ENCODE measurements around the gene RFC5. TPM values are rescaled to one million over a fixed set of nuclear protein-coding genes. Genes with fewer than 3 reads are reported as not detected.

Gene RFC5
- total RNA-seq, 6 donors from 2014 or later, result 5.0 to 10.5 (median 7.1) TPM

- Histone ChIP-seq H3K27ac (no peak overlapping the region), H3K9me3 (no peaks in the 10 kb centered on the region), H3K4me1 (no peaks in the 10 kb centered on the region), H3K27me3 (no peaks in the 10 kb centered on the region), H3K4me3 (no peak overlapping the region), H3K36me3 (no peaks in the 10 kb centered on the region)
- no peak for ATAC-seq (ENCODE audit: low FRiP score in 2 of 2)
- no peak for DNase-seq
- 61 to 63% methylated on average over 4 of the region's 4 CpGs for WGBS, 2 donors
- no peak for TF ChIP-seq EP300 (IDR thresholded peaks at IDR 0.05)
- TF ChIP-seq POLR2A (IDR thresholded peaks at IDR 0.05), result no peak
- no peak for TF ChIP-seq POLR2AphosphoS5 (IDR thresholded peaks at IDR 0.05)
- TF ChIP-seq CTCF (IDR thresholded peaks at IDR 0.05), result no peak
Measured at GRCh38 chr12:117980616-117981015, 35.9 kb upstream of the RFC5 start.

DNA sequence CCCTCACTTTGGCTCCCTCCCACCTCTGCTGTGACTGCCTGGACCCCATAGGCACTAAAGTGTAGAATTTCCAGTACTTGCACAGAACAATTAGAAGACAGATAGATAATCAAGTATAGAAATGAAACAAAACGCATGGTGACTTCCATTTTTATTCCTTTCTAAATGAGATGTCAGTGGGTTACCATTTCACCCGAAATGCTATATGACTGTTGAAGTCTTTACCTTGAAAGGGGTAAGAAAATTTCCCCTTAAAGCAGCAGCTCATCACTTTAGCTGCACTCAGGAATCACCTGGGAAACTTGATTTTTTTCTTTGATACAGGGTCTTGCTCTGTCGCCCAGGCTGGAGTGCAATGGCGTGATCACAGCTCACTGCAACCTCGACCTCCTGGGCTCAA lies 35.2 kb upstream of the RFC5 start:
- no peak overlapping the region for H3K27ac ChIP-seq
- ATAC-seq (ENCODE audit: low FRiP score in 2 of 2), result no peak
- H3K27me3 ChIP-seq, result no peaks in the 10 kb centered on the region
- no peaks in the 10 kb centered on the region for H3K9me3 ChIP-seq
- TF ChIP-seq EP300 (IDR thresholded peaks at IDR 0.05), result no peak
- no peak for TF ChIP-seq POLR2AphosphoS5 (IDR thresholded peaks at IDR 0.05)
- no peak for TF ChIP-seq CTCF (IDR thresholded peaks at IDR 0.05)
- TF ChIP-seq POLR2A (IDR thresholded peaks at IDR 0.05), result no peak
- no peaks in the 10 kb centered on the region for H3K36me3 ChIP-seq
- WGBS, 2 donors, result 70 to 74% methylated on average over 5 of the region's 5 CpGs
- DNase-seq, result no peak
- H3K4me3 ChIP-seq, result no peak overlapping the region
- no peaks in the 10 kb centered on the region for H3K4me1 ChIP-seq

GRCh38 chr12:117985182-117985581 lies 31.3 kb upstream of the RFC5 start:
- Histone ChIP-seq H3K4me3 (no peak overlapping the region), H3K9me3 (no peaks in the 10 kb centered on the region), H3K4me1 (no peaks in the 10 kb centered on the region), H3K36me3 (no peaks in the 10 kb centered on the region), H3K27me3 (no peaks in the 10 kb centered on the region), H3K27ac (no peak overlapping the region)
- ATAC-seq (ENCODE audit: low FRiP score in 2 of 2) (no peak), DNase-seq (no peak)
- TF ChIP-seq POLR2AphosphoS5 (IDR thresholded peaks at IDR 0.05), result no peak
- TF ChIP-seq CTCF (IDR thresholded peaks at IDR 0.05), result no peak
- no peak for TF ChIP-seq POLR2A (IDR thresholded peaks at IDR 0.05)
- no peak for TF ChIP-seq EP300 (IDR thresholded peaks at IDR 0.05)
- WGBS, 2 donors, result 81 to 86% methylated on average over 2 of the region's 2 CpGs

- TF ChIP-seq POLR2AphosphoS5 (IDR thresholded peaks at IDR 0.05), result no peak
- TF ChIP-seq EP300 (IDR thresholded peaks at IDR 0.05), result no peak
- TF ChIP-seq CTCF (IDR thresholded peaks at IDR 0.05), result no peak
- no peak for TF ChIP-seq POLR2A (IDR thresholded peaks at IDR 0.05)
- no peaks in the 10 kb centered on the region for H3K9me3 ChIP-seq
- no peaks in the 10 kb centered on the region for H3K27me3 ChIP-seq
- DNase-seq, result no peak
- H3K4me1 ChIP-seq, result no peaks in the 10 kb centered on the region
- 77 to 83% methylated on average over 4 of the region's 4 CpGs for WGBS, 2 donors
- no peaks in the 10 kb centered on the region for H3K36me3 ChIP-seq
- no peak for ATAC-seq (ENCODE audit: low FRiP score in 2 of 2)
- H3K27ac ChIP-seq, result no peak overlapping the region
- no peak overlapping the region for H3K4me3 ChIP-seq
Measured at GRCh38 chr12:117986705-117987469, 29.6 kb upstream of the RFC5 start.

Measured in upper lobe of left lung (tissue), 6 donors.